ENCODE results near the gene PLPP3. TPM values are rescaled to one million over a fixed set of nuclear protein-coding genes. Genes with fewer than 3 reads are reported as not detected.

The PLPP3 gene
- total and polyA plus RNA-seq, 12 donors = 11.7 to 156 (median 96.1) TPM

DNA sequence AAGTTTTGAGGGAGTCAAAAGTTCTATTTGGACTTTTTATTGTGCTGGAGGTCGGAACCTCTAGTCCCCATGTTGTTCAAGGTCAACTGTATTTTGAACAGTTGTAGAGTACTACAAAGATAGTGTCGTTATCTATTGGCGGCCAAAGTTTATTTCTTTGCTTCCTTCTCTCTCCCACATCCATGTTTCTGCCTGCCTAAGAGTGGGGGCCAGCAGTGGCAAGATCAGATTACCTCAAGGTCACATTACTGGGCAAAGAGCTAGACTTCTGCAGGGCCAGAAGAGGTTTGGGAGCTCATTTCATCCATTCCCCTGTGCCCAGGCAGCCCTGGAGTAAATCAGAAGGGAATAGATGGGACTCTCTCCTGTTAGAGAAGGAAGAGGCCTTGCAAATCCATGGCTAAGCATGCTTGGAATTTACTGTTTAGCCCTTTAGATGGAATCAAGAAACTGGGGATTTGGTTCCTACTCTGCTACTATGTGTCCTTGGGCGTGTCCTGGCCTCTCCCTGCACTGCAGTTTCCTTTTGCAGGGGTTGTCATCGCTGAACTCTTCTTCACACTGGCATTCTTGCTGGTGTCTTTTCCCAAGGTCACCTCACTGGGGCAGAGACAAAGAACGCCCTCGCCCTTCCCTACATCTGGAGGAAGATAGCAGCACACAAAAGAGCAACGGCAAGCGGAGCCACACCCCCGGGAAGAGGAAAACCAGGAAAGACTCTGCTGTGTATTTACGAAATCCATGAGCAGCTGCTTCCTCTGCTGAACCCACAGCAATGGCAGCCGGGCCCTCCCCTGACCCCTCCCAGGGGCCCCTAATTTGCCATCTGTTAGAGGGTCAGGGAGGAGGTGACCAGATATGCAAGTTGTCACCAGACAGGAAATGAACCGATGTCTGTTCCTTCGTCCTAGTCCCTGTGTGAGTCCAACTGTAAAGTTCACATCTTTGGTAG is 73.3 kb downstream of the PLPP3 start:
- H3K4me3 ChIP-seq = no peak overlapping the region
- no peaks in the 10 kb centered on the region for H3K9me3 ChIP-seq (replicated peaks in 1 of 3)
- intact Hi-C loops (cut with DNase I) = no loop called here
- no peaks in the 10 kb centered on the region for H3K27me3 ChIP-seq
- TF ChIP-seq, protein P1, sequence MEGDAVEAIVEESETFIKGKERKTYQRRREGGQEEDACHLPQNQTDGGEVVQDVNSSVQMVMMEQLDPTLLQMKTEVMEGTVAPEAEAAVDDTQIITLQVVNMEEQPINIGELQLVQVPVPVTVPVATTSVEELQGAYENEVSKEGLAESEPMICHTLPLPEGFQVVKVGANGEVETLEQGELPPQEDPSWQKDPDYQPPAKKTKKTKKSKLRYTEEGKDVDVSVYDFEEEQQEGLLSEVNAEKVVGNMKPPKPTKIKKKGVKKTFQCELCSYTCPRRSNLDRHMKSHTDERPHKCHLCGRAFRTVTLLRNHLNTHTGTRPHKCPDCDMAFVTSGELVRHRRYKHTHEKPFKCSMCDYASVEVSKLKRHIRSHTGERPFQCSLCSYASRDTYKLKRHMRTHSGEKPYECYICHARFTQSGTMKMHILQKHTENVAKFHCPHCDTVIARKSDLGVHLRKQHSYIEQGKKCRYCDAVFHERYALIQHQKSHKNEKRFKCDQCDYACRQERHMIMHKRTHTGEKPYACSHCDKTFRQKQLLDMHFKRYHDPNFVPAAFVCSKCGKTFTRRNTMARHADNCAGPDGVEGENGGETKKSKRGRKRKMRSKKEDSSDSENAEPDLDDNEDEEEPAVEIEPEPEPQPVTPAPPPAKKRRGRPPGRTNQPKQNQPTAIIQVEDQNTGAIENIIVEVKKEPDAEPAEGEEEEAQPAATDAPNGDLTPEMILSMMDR (IDR thresholded peaks at IDR 0.05) = no peak
- TF ChIP-seq POLR2A (IDR thresholded peaks at IDR 0.05) = no peak
- peak overlapping the region in 4 of 5 donors; percentile 34 to 74 (median 66) for H3K27ac ChIP-seq
- H3K36me3 ChIP-seq (replicated peaks in 1 of 2) = peaks cover 0 to 11% of the 10 kb centered on the region in 2 donors
- peak; percentile 45 to 84 (median 65) for DNase-seq
- WGBS, 4 donors = 36 to 39% (median 38%) methylated on average over 11 to 14 of the region's 14 CpGs
- peaks cover 34 to 67% of the 10 kb centered on the region in 2 donors for H3K4me1 ChIP-seq (replicated peaks in 1 of 2)

DNA sequence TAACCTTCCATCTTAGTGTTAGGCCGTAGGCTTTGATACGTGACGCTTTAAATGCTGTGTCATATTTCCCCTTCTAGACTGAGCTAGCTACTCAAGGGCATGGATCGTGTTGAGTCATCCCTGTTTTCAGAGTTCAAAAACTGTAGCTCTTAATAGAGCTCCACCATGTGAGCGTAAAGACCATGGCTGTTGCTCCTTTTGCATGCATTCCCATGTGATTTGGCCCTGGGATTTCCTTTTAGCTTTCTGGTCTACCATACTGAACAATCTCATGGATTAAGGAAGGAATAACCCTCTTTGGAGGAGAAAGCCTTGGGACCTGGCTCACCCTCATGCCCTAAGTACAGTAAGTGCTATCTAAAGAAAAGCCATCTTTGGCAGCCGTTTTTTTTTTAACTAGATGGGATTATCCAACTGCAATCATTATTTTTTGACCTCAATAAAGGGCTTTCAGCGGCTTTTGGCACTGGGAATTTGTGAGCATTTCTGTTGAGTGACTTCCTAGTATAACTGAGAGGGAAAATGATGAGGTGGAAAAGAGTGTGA is 76.6 kb downstream of the PLPP3 start:
- Histone ChIP-seq H3K27ac (peak overlapping the region in 4 of 5 donors; percentile 26 to 73 (median 70)), H3K4me1 (replicated peaks in 1 of 2) (peaks cover 26 to 47% of the 10 kb centered on the region in 2 donors), H3K27me3 (no peaks in the 10 kb centered on the region), H3K4me3 (no peak overlapping the region), H3K36me3 (replicated peaks in 1 of 2) (no peaks in the 10 kb centered on the region), H3K9me3 (replicated peaks in 1 of 3) (no peaks in the 10 kb centered on the region)
- 31 to 39% (median 35%) methylated on average over 7 of the region's 7 CpGs for WGBS, 4 donors
- TF ChIP-seq, protein P1 (IDR thresholded peaks at IDR 0.05) = no peak
- peak in 1 of 2 donors; percentile 29 for TF ChIP-seq POLR2A (IDR thresholded peaks at IDR 0.05)
- DNase-seq = peak; percentile 48 to 72 (median 59)
- intact Hi-C loops (cut with DNase I) = no loop called here

DNA sequence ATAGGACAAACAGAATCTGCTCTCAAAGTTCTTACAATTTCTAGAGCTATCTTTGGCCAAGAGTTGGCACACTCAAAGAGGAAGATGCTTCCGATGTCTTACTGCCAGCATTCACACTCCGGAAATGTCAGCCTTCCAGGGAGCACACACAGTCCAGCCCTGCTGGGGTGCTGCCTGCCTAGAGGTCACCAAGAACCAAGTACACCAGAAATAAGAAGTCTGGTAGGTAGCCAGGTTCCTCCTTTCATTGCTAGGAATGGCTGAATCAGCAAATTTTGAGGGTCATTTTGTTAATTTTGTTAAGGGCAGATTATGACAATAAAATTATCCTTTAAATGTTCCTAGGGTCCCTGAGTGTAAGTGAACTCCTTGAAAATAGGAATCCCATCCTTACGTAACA is 77.5 kb downstream of the PLPP3 start:
- TF ChIP-seq, protein P1 (IDR thresholded peaks at IDR 0.05) = no peak
- TF ChIP-seq POLR2A (IDR thresholded peaks at IDR 0.05) = no peak
- Histone ChIP-seq H3K27me3 (no peaks in the 10 kb centered on the region), H3K27ac (peak overlapping the region in 2 of 5 donors; percentile 68 to 73), H3K9me3 (replicated peaks in 1 of 3) (no peaks in the 10 kb centered on the region), H3K4me1 (replicated peaks in 1 of 2) (peaks cover 24 to 38% of the 10 kb centered on the region in 2 donors), H3K4me3 (no peak overlapping the region), H3K36me3 (replicated peaks in 1 of 2) (no peaks in the 10 kb centered on the region)
- 66 to 74% (median 68%) methylated on average over 3 of the region's 3 CpGs for WGBS, 4 donors
- intact Hi-C loops (cut with DNase I) = no loop called here
- DNase-seq = peak in 4 of 7 donors; percentile 50 to 73 (median 58)

DNA sequence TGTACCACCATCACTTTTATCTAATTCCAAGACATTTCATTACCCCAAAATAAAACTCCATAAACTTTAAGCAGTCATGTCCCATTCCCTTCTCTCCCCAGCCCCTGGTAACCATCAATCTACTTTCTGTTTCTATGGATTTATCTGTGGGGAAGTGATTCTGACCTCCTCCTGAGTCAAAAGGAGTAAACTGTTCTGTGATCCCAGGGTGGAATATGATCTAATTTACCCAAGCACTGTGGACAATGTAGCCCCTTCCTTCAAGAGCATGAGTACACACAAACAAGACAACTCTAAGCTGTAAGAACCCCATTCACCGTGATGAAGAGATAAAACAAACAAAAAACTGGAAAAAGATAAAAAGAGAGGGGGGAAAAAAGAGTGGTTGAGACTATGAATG is 77.9 kb downstream of the PLPP3 start:
- Histone ChIP-seq H3K4me3 (no peak overlapping the region), H3K27me3 (no peaks in the 10 kb centered on the region), H3K4me1 (replicated peaks in 1 of 2) (peaks cover 20 to 33% of the 10 kb centered on the region in 2 donors), H3K9me3 (replicated peaks in 1 of 3) (no peaks in the 10 kb centered on the region), H3K36me3 (replicated peaks in 1 of 2) (no peaks in the 10 kb centered on the region), H3K27ac (peak overlapping the region in 1 of 5 donors; percentile 73)
- intact Hi-C loops (cut with DNase I) = no loop called here
- DNase-seq = no peak
- WGBS, 4 donors = 72 to 88% (median 86%) methylated on average over 1 of the region's 1 CpG
- no peak for TF ChIP-seq POLR2A (IDR thresholded peaks at IDR 0.05)

All from adrenal gland (tissue), 12 donors.